H9 (cell line): ENCODE measurements around the gene SF3B3. TPM values are rescaled to one million over a fixed set of nuclear protein-coding genes. Genes with fewer than 3 reads are reported as not detected.

ENCODE experiments used
- DNase-seq: peaks from one replicate; pipeline ENCODE4 v3.0.0-alpha.2; 2017
- H2AFZ ChIP-seq: one replicate; pipeline ENCODE4 v1.6.1; 2013; ENCODE audit warnings: mild to moderate bottlenecking, low read length, control low read depth, moderate library complexity
- H2AK5ac ChIP-seq: 2 replicates; pipeline ENCODE4 v1.6.1; 2013; ENCODE audit warnings: low read length, control low read depth, mixed read lengths; ENCODE audit not compliant: insufficient read length
- H2BK120ac ChIP-seq: one replicate; pipeline ENCODE4 v1.6.1; 2013; ENCODE audit warnings: low read depth, mild to moderate bottlenecking, low read length, control low read depth, inconsistent platforms; ENCODE audit not compliant: poor library complexity, severe bottlenecking
- H2BK12ac ChIP-seq: 2 replicates; pipeline ENCODE4 v1.6.1; 2013; ENCODE audit warnings: low read length, control low read depth, mixed read lengths, low read depth; ENCODE audit not compliant: insufficient read length
- H2BK15ac ChIP-seq: 2 replicates; pipeline ENCODE4 v1.6.1; 2013; ENCODE audit warnings: low read depth, low read length, control low read depth
- H2BK20ac ChIP-seq: one replicate; pipeline ENCODE4 v1.6.1; 2013; ENCODE audit warnings: low read depth, mild to moderate bottlenecking, low read length, control low read depth, inconsistent platforms; ENCODE audit not compliant: poor library complexity, severe bottlenecking
- H2BK5ac ChIP-seq: 2 replicates; pipeline ENCODE4 v1.6.1; 2013; ENCODE audit warnings: low read length, control low read depth, mixed read lengths; ENCODE audit not compliant: insufficient read length
- H3K14ac ChIP-seq: 2 replicates; pipeline ENCODE4 v1.6.1; 2013; ENCODE audit warnings: low read length, control low read depth; ENCODE audit not compliant: insufficient read depth
- H3K18ac ChIP-seq: 2 replicates; pipeline ENCODE4 v1.6.1; 2013; ENCODE audit warnings: low read depth, mild to moderate bottlenecking, mixed read lengths, low read length, control low read depth; ENCODE audit not compliant: insufficient read length
- H3K23ac ChIP-seq: 2 replicates; pipeline ENCODE4 v1.6.1; 2013; ENCODE audit warnings: low read length, control low read depth, mixed read lengths, low read depth; ENCODE audit not compliant: insufficient read length
- H3K23me2 ChIP-seq: 2 replicates; pipeline ENCODE4 v1.6.1; 2013; ENCODE audit warnings: low read depth, mild to moderate bottlenecking, mixed read lengths, low read length, control low read depth; ENCODE audit not compliant: insufficient read length, poor library complexity, severe bottlenecking
- H3K27ac ChIP-seq: 2 replicates; pipeline ENCODE4 v1.5.1; 2013; ENCODE audit warnings: low read length, control low read depth, mixed read lengths, low read depth; ENCODE audit not compliant: insufficient read length
- H3K27me3 ChIP-seq: 2 replicates; pipeline ENCODE4 v1.6.1; 2013; ENCODE audit warnings: low read length, control low read depth, inconsistent platforms; ENCODE audit not compliant: insufficient read depth
- H3K4ac ChIP-seq: 2 replicates; pipeline ENCODE4 v1.6.1; 2013; ENCODE audit warnings: low read depth, mild to moderate bottlenecking, control low read depth, inconsistent platforms, low read length, moderate library complexity
- H3K4me1 ChIP-seq: 2 replicates; pipeline ENCODE4 v1.6.1; 2013; ENCODE audit warnings: low read length, control low read depth, inconsistent platforms; ENCODE audit not compliant: insufficient read depth
- H3K4me2 ChIP-seq: 2 replicates; pipeline ENCODE4 v1.6.1; 2013; ENCODE audit warnings: low read length, control low read depth, mixed read lengths; ENCODE audit not compliant: insufficient read length, insufficient read depth
- H3K56ac ChIP-seq: 2 replicates; pipeline ENCODE4 v1.6.1; 2013; ENCODE audit warnings: low read depth, mild to moderate bottlenecking, mixed read lengths, low read length, control low read depth; ENCODE audit not compliant: insufficient read length
- H3K79me1 ChIP-seq: 2 replicates; pipeline ENCODE4 v1.6.1; 2013; ENCODE audit warnings: low read depth, mild to moderate bottlenecking, moderate library complexity, low read length, control low read depth, inconsistent platforms; ENCODE audit not compliant: insufficient read depth, poor library complexity, severe bottlenecking
- H3K79me2 ChIP-seq: 2 replicates; pipeline ENCODE4 v1.6.1; 2013; ENCODE audit warnings: low read length, control low read depth, inconsistent platforms; ENCODE audit not compliant: insufficient read depth
- H3K9ac ChIP-seq: 2 replicates; pipeline ENCODE4 v1.6.1; 2013; ENCODE audit warnings: low read length, control low read depth, mixed read lengths; ENCODE audit not compliant: insufficient read length; ENCODE audit errors: extremely low read depth
- H3K9me3 ChIP-seq: one replicate; pipeline ENCODE4 v1.6.1; 2013; ENCODE audit warnings: low read depth, low read length, inconsistent platforms; ENCODE audit not compliant: control insufficient read depth
- H3T11ph ChIP-seq: one replicate; pipeline ENCODE4 v1.6.1; 2013; ENCODE audit warnings: mild to moderate bottlenecking, low read length, control low read depth, inconsistent platforms
- H4K20me1 ChIP-seq: one replicate; pipeline ENCODE4 v1.6.1; 2013; ENCODE audit not compliant: control insufficient read depth, insufficient read length, insufficient read depth
- H4K5ac ChIP-seq: 2 replicates; pipeline ENCODE4 v1.6.1; 2013; ENCODE audit warnings: low read depth, mild to moderate bottlenecking, mixed read lengths, low read length, control low read depth; ENCODE audit not compliant: insufficient read length
- H4K8ac ChIP-seq: replicated peaks from 2 replicates; pipeline ENCODE4 v1.6.1; 2013; ENCODE audit warnings: low read length, control low read depth, mixed read lengths, low read depth; ENCODE audit not compliant: insufficient read length
- H4K91ac ChIP-seq: 2 replicates; pipeline ENCODE4 v1.6.1; 2013; ENCODE audit warnings: low read depth, mild to moderate bottlenecking, moderate library complexity, mixed read lengths, low read length, control low read depth; ENCODE audit not compliant: insufficient read length
- H3K27ac Mint-ChIP-seq, 3 experiments: 2 replicates in 2 of 3; 3 replicates in 1 of 3; pipeline ENCODE4 v1.8.0; 2020 to 2021; ENCODE audit warnings: mixed read lengths in 3 of 3, mild to moderate bottlenecking in 1 of 3, moderate library complexity in 1 of 3
- H3K27me3 Mint-ChIP-seq: 2 replicates; pipeline ENCODE4 v1.8.0; 2021; ENCODE audit warnings: low read depth, mild to moderate bottlenecking, moderate library complexity, mixed read lengths
- H3K36me3 Mint-ChIP-seq, 3 experiments: 2 replicates in 2 of 3; 3 replicates in 1 of 3; pipeline ENCODE4 v1.8.0; 2020 to 2021; ENCODE audit warnings: low read depth in 3 of 3, mixed read lengths in 3 of 3; ENCODE audit not compliant: insufficient read depth in 1 of 3
- H3K4me1 Mint-ChIP-seq, 2 experiments: 2 replicates each; pipeline ENCODE4 v1.8.0; 2020; ENCODE audit warnings: mixed read lengths in 2 of 2
- H3K4me3 Mint-ChIP-seq, 2 experiments: 2 replicates in 1 of 2; 3 replicates in 1 of 2; pipeline ENCODE4 v1.8.0; 2020 to 2021; ENCODE audit warnings: mild to moderate bottlenecking in 2 of 2, mixed read lengths in 2 of 2, moderate library complexity in 1 of 2
- H3K9me3 Mint-ChIP-seq, 2 experiments: 2 replicates in 1 of 2; 3 replicates in 1 of 2; pipeline ENCODE4 v1.8.0; 2020; ENCODE audit warnings: mild to moderate bottlenecking in 2 of 2, mixed read lengths in 2 of 2, moderate library complexity in 1 of 2
- WGBS: extraction: QIAGEN DNeasy Blood & Tissue Kit; methylation state at CpG from one replicate; pipeline ENCODE4 v1.1.7; 2013; ENCODE audit warnings: missing lambda C conversion rate, low lambda C conversion rate, mixed read lengths; ENCODE audit not compliant: insufficient read length; ENCODE audit errors: extremely low coverage; 5-methylcytosine and 5-hydroxymethylcytosine counted together
- total RNA-seq: library from RNA; stranded (reverse); gene quantifications from 2 replicates; pipeline ENCODE4 v1.2.1, GENCODE V29; 2021
- TF ChIP-seq, protein P1 (sequence below): fragments of 200-600 bp; sonication (generic); conservative IDR thresholded peaks from 3 replicates; pipeline ENCODE4 v1.8.0; 2021; ENCODE audit warnings: antibody characterized with exemption, mild to moderate bottlenecking

SF3B3 gene
- total RNA-seq, 1 experiment from 2014 or later: 493 TPM

DNA sequence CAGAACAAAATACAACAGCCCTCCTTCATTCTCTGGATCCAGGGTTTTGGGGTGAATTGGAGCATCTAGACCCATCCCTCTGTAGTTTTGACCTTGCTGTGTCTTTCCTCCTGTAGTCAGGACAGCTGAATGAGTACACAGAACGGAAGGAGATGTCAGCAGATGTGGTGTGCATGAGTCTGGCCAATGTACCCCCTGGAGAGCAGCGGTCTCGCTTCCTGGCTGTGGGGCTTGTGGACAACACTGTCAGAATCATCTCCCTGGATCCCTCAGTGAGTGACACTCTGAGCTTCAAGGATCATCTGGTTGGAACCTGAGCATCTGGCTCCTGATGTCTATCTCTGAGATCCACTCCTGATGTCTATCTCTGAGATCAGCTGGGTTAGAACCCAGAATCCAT, 32.4 kb downstream of the SF3B3 start:
- Histone ChIP-seq H4K8ac (no peak overlapping the region), H3K79me1 (no peaks in the 10 kb centered on the region), H3K4ac (no peak overlapping the region), H3K27ac (no peak overlapping the region), H3K9ac (no peak overlapping the region), H2BK5ac (no peak overlapping the region), H3K9me3 (no peaks in the 10 kb centered on the region), H3K23ac (no peak overlapping the region), H3K4me1 (no peaks in the 10 kb centered on the region), H3K18ac (no peak overlapping the region), H2AFZ (no peak overlapping the region), H4K5ac (peak overlapping the region; percentile 4), H3K79me2 (no peaks in the 10 kb centered on the region), H3T11ph (no peak overlapping the region), H2AK5ac (no peak overlapping the region), H2BK12ac (no peak overlapping the region), H4K91ac (no peak overlapping the region), H2BK20ac (no peak overlapping the region), H3K4me2 (no peak overlapping the region), H3K23me2 (no peaks in the 10 kb centered on the region), H3K14ac (no peak overlapping the region), H4K20me1 (no peaks in the 10 kb centered on the region), H2BK15ac (no peak overlapping the region), H2BK120ac (no peak overlapping the region), H3K56ac (no peak overlapping the region), H3K27me3 (no peaks in the 10 kb centered on the region)
- peaks cover 12 to 22% of the 10 kb centered on the region in 2 experiments for H3K4me1 Mint-ChIP-seq
- no peaks in the 10 kb centered on the region for H3K27me3 Mint-ChIP-seq
- WGBS: no CpG with 5 or more reads among the region's 3 CpGs
- TF ChIP-seq, protein P1, sequence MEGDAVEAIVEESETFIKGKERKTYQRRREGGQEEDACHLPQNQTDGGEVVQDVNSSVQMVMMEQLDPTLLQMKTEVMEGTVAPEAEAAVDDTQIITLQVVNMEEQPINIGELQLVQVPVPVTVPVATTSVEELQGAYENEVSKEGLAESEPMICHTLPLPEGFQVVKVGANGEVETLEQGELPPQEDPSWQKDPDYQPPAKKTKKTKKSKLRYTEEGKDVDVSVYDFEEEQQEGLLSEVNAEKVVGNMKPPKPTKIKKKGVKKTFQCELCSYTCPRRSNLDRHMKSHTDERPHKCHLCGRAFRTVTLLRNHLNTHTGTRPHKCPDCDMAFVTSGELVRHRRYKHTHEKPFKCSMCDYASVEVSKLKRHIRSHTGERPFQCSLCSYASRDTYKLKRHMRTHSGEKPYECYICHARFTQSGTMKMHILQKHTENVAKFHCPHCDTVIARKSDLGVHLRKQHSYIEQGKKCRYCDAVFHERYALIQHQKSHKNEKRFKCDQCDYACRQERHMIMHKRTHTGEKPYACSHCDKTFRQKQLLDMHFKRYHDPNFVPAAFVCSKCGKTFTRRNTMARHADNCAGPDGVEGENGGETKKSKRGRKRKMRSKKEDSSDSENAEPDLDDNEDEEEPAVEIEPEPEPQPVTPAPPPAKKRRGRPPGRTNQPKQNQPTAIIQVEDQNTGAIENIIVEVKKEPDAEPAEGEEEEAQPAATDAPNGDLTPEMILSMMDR: no peak
- no peak for DNase-seq
- H3K4me3 Mint-ChIP-seq: no peak overlapping the region
- H3K27ac Mint-ChIP-seq: no peak overlapping the region; a peak in 2 of 7 replicates
- no peaks in the 10 kb centered on the region for H3K9me3 Mint-ChIP-seq
- peaks cover 66 to 94% (median 89%) of the 10 kb centered on the region in 3 experiments; a peak in 6 of 7 replicates for H3K36me3 Mint-ChIP-seq
